NCI-H1092 treated with DMSO at 0.1 percent for 48 hours (cell line): ENCODE measurements around the gene TASL.
"Not testable (repeated sequence)": the region's sequence is repeated elsewhere in the genome, so short reads cannot be mapped to it uniquely, and the experiment has no call there.

Source experiments
- DNase-seq: peaks from one replicate; lab custom pipeline; 2025; lab: John Stamatoyannopoulos, UW

TASL gene

GRCh38 chrX:30576881-30577280 is 685 bp downstream of the TASL start:
- DNase-seq = no peak

- DNase-seq = no peak
These were observed 4.4 kb downstream of the TASL start for GRCh38 chrX:30573125-30573524.

DNA sequence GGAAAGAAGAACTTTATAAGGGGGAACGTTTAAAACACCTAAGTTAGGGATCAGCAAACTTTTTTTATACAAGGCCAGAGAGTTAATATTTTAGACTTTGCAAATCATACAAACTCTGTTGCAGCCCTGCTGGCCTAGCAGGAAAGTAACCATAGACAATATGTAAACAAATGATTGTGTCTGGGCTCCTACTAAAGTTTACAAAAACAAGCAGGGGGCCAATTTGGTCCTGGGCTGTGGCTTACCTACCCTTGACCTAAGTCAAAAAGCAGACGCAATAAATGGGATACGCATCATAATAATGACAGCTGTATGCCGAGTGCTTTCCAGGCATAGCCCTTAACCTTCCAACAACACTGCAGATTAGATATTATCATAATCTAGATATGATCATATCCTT is 4.9 kb downstream of the TASL start:
- DNase-seq = no peak

DNA sequence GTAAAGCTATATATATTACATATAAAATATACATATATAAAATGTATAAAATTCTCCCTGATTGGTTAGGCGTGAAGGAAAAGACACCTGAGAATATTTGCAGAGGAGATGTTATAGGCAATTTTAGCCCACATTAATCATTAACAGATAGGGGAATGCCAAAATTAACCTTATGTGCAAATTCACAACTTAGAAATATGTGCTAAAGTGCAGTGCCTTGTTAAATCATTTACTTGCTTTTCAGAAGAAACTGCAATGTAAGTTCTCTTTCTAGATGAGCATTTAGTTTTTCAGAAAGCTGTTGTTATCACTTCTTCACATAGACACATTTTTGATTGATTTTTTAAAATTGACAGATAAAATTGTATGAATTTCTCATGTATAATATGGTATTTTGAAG is 5.6 kb downstream of the TASL start:
- DNase-seq = no peak

- peak; percentile 14 for DNase-seq
These were observed 7.1 kb downstream of the TASL start for GRCh38 chrX:30570505-30570904.

DNA sequence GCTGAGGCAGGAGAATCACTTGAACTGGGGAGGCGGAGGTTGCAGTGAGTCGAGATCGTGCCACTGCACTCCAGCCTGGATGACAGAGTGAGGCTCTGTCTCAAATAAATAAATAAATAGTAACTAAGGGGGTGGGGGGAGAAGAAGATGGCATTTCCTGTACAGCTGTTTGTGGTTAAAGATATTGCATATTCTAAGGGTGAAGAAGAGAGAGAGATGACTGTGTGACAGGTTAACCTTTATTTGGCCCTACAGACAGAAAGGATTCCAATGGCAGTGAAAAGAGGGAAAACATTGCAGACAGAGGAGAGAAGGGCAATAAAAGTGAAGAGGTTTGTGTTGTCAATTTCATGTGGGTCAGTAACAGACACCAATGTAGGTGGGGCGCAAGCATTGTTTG is 9.4 kb downstream of the TASL start:
- DNase-seq = no peak

GRCh38 chrX:30563070-30563469 is 14.5 kb downstream of the TASL start:
- not testable (repeated sequence) for DNase-seq

- DNase-seq = no peak
These were observed 16.4 kb downstream of the TASL start for GRCh38 chrX:30561191-30561590.

DNA sequence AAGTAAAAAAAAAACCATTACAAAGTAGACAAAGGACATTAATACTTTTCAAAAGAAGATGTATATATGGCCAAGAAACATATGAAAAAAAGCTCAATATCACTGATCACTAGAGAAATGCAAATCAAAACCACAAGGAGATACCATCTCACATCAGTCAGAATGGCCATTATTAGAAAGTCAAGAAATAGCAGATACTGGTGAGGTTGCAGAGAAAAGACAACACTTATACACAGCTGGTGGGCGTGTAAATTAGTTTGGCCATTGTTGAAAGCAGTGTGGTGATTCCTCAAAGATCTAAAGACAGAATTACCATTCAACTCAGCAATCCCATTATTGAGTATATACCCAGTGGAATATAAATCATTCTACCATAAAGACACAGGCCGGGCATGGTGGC is 39.3 kb downstream of the TASL start:
- DNase-seq = no peak

DNA sequence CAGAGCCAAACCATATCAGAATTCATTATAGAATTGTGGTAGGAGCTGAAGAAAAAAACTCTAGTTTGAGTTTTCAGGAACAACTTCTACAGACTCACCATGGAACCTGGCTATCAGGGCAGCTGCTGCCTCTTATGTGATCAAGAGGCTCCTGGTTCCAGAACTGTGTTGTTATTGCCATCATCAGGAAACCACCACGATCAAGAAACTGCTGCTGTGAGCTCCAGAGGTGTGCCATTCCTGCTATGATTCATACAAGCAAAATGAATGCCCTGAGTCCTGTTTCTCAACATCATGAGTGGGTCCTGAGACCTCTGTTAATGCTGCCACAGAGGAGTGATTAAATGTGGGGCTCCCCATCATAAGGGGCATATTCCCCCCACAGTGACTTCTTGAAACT is 43.7 kb downstream of the TASL start:
- no peak for DNase-seq

DNA sequence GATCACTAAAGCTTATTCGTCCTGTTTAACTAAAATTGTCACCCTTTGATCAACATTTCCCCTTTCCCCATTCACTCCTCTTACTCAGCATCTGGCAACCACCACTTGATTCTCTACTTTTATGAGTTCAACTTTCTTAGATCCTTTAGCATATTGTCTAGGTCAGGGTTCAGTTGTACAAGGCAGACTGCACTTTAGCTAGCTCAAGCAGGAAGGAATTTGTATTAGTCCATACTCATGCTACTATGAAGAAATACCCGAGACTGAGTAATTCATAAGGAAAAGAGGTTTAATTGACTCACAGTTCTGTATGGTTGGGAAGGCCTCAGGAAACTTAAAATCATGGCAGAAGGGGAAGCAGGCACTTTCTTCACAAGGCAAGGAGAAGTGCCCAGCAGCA is 44.3 kb downstream of the TASL start:
- DNase-seq = no peak

- no peak for DNase-seq
These were observed 47.0 kb downstream of the TASL start for GRCh38 chrX:30530606-30531005.

DNA sequence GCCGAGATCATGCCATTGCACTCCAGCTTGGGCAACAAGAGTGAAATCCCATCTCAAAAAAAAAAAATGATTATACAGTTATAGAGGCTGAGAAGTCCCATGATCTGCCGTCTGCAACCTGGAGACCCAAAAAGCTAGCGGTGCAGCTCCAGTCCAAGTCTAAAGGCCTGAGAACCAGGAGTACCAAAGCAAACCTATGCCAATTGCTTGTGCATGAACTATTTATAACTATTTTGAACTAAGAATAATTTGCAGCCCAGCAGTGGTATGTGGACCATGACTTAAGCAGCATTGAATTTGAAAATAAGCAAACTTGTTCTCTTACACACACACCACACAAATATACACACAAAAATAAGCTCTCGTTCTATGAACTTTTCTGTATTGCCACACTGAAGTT is 51.8 kb downstream of the TASL start:
- no peak for DNase-seq

DNA sequence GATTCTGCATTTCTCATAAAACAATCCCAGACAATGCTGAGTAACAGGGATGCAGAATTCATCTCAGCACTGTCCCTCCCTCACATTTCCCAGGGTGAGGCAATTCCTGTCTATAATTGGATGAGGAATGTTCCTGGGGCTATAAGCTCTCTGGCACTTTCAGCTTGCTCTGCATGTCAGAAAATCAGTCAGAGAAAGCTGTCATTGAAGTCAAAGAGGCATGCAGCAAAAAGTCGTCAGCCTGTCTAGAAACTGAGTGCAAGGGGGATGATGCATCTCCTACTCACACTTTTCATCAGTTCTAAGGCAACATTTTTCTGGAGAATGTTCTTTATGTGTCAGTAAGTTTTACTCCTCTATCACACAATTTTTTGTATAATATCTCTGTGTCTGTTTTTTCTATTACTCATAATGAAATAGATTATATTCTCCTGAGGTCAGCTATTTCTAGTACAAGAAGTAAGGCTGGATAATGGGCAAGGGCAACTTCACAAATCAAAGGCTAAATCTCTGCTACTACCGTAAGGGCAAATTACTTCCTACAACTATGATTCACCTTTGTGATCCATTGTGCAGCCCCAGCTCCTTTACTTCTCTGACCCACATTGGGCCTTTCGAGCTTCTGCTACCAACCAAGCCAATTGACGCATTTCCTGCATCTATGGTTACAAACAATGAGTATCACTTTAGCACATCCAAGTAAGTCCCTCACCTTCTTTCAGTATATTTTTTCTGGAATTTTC is 56.0 kb downstream of the TASL start:
- no peak for DNase-seq

DNA sequence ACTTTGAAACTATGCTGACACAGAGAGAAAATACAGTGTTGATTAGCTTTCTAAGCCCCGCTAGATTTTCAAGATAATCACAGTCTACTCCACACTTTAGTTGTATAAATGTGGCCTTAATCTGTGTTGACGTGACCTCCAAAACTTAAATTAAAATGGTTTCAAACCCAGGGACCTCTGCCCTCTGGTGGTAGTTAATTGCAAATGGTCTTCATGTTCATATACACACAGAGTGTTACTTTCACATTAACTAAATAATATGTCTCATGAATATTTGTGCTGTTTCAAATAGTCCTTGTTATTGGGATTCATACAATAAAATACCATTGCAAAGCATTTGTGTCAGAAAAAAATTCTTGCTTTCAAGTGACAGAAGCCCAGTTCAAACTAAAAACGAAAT is 64.3 kb downstream of the TASL start:
- DNase-seq = peak; percentile 3
